SK-N-SH treated with all-trans-retinoic acid at 6 μM for 48 hours (cell line): ENCODE data around the gene LTBP2.

ENCODE experiments used
- PPARA ChIP-seq: fragments of 250-450 bp; sonication (Bioruptor Pico); IDR thresholded peaks from 2 replicates; pipeline ENCODE4 v1.5.0; 2020; ENCODE audit warnings: mild to moderate bottlenecking, borderline replicate concordance
- RARB ChIP-seq: fragments of 250-450 bp; sonication (Bioruptor Pico); IDR thresholded peaks from 2 replicates; pipeline ENCODE4 v1.8.0; 2021; ENCODE audit warnings: mild to moderate bottlenecking, moderate library complexity
- ZFP3 ChIP-seq: fragments of 250-450 bp; sonication (Bioruptor Pico); IDR thresholded peaks from 2 replicates; pipeline ENCODE4 v1.5.0; 2020; ENCODE audit warnings: mild to moderate bottlenecking, moderate library complexity
- ZFP30 ChIP-seq: fragments of 450-650 bp; formaldehyde crosslinking; IDR thresholded peaks from 2 replicates; pipeline ENCODE4 v1.5.0; 2022; ENCODE audit warnings: mild to moderate bottlenecking, moderate library complexity
- ZNF565 ChIP-seq: fragments of 450-650 bp; formaldehyde crosslinking; conservative IDR thresholded peaks from 2 replicates; pipeline ENCODE4 v1.5.0; 2020; ENCODE audit warnings: low read depth, mild to moderate bottlenecking, moderate library complexity
- TF ChIP-seq, protein P1 (sequence below): fragments of 250-450 bp; sonication (Bioruptor Pico); IDR thresholded peaks from 2 replicates; pipeline ENCODE4 v1.8.0; 2020; ENCODE audit warnings: mild to moderate bottlenecking, moderate library complexity, borderline replicate concordance
- TF ChIP-seq, protein P2 (sequence below): fragments of 250-450 bp; sonication (Bioruptor Pico); IDR thresholded peaks from 2 replicates; pipeline ENCODE4 v1.8.0; 2021; ENCODE audit warnings: low read depth, mild to moderate bottlenecking, moderate library complexity, borderline replicate concordance

DNA sequence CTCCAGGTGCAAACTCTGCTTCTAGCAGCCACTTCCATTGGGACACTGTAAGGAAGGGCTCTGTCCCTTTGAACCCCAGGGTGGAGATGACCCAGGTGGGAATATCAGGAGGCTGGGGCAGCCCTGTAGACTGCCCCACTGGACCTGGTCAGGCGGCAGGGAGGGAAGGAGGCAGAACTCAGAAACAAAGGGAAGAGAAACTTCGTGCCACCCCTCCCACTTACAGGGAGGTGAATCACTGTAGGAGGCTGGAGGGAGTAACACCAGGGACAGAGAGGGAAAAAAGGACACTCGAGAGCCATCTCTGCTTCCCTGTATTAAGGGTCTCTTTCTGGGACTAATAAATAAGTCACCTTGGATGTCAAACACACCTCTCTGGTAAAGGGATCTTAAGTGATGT is 81.0 kb downstream of the LTBP2 start:
- TF ChIP-seq ZFP30 (CRISPR knock-in tag) (no peak), PPARA (CRISPR knock-in tag) (no peak), RARB (no peak), ZFP3 (CRISPR knock-in tag) (no peak), ZNF565 (CRISPR knock-in tag) (no peak)
- TF ChIP-seq, protein P1, sequence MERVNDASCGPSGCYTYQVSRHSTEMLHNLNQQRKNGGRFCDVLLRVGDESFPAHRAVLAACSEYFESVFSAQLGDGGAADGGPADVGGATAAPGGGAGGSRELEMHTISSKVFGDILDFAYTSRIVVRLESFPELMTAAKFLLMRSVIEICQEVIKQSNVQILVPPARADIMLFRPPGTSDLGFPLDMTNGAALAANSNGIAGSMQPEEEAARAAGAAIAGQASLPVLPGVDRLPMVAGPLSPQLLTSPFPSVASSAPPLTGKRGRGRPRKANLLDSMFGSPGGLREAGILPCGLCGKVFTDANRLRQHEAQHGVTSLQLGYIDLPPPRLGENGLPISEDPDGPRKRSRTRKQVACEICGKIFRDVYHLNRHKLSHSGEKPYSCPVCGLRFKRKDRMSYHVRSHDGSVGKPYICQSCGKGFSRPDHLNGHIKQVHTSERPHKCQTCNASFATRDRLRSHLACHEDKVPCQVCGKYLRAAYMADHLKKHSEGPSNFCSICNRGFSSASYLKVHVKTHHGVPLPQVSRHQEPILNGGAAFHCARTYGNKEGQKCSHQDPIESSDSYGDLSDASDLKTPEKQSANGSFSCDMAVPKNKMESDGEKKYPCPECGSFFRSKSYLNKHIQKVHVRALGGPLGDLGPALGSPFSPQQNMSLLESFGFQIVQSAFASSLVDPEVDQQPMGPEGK (CRISPR knock-in tag): no peak
- TF ChIP-seq, protein P2, sequence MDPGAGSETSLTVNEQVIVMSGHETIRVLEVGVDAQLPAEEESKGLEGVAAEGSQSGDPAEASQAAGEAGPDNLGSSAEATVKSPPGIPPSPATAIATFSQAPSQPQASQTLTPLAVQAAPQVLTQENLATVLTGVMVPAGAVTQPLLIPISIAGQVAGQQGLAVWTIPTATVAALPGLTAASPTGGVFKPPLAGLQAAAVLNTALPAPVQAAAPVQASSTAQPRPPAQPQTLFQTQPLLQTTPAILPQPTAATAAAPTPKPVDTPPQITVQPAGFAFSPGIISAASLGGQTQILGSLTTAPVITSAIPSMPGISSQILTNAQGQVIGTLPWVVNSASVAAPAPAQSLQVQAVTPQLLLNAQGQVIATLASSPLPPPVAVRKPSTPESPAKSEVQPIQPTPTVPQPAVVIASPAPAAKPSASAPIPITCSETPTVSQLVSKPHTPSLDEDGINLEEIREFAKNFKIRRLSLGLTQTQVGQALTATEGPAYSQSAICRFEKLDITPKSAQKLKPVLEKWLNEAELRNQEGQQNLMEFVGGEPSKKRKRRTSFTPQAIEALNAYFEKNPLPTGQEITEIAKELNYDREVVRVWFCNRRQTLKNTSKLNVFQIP: no peak
